Ovary (tissue), 9 donors: ENCODE data around the gene ARMC7. TPM values are rescaled to one million over a fixed set of nuclear protein-coding genes. Genes with fewer than 3 reads are reported as not detected.

Source experiments
- DNase-seq, 5 donors: peaks; one replicate each; pipeline ENCODE4 v3.0.0-alpha.2; 2019 to 2020
- H3K27ac ChIP-seq, 2 donors: fragments of 200-600 bp; one replicate each; pipeline versions ENCODE4 v1.5.1 to v1.8.0; 2019 to 2022
- H3K27me3 ChIP-seq: fragments of 200-600 bp; one replicate; pipeline ENCODE4 v1.8.0; 2022
- H3K36me3 ChIP-seq: fragments of 200-600 bp; sonication (generic); one replicate; pipeline ENCODE4 v1.5.1; 2019
- H3K4me1 ChIP-seq: one replicate; pipeline ENCODE4 v1.8.1; 2013; ENCODE audit warnings: mild to moderate bottlenecking, moderate library complexity; ENCODE audit not compliant: insufficient read depth
- H3K4me3 ChIP-seq: fragments of 200-600 bp; sonication (generic); one replicate; pipeline ENCODE4 v1.5.1; 2017
- H3K9me3 ChIP-seq, 2 donors: fragments of 200-600 bp in 1 of 2; sonication (generic) in 1 of 2; one replicate each; pipeline versions ENCODE4 v1.5.1 to v1.8.1; 2013 to 2019; ENCODE audit warnings: mild to moderate bottlenecking in 1 of 2, moderate library complexity in 1 of 2
- EP300 ChIP-seq: sonication (generic); formaldehyde crosslinking; IDR thresholded peaks from one replicate; pipeline ENCODE4 v1.6.1; 2017; ENCODE audit warnings: antibody characterized with exemption
- POLR2A ChIP-seq: fragments of 450-650 bp; IDR thresholded peaks from one replicate; pipeline ENCODE4 v1.6.1; 2017; ENCODE audit warnings: antibody characterized with exemption, mild to moderate bottlenecking, moderate library complexity
- WGBS, 3 donors: extraction: QIAGEN DNeasy Blood & Tissue Kit in 1 of 3; methylation state at CpG; one replicate each; pipeline versions ENCODE4 v1.1.5 to v1.1.7; 2013 to 2017; 5-methylcytosine and 5-hydroxymethylcytosine counted together
- intact Hi-C, 4 donors: fragments of 100-400 bp; cut with DNase I; formaldehyde crosslinking; loops; one replicate each; pipeline versions ENCODE4 v1.11.0 to v1.15.1; 2022 to 2023
- polyA plus RNA-seq, 2 donors: library from polyadenylated mRNA; stranded (reverse); fragments of 200-250 nt in 1 of 2; fragments of 350-450 nt in 1 of 2; fragmentation: Illumina TruSeq in 1 of 2; extraction: RNeasy Lipid Tissue Mini Kit (QIAGEN cat#74804) in 1 of 2; gene quantifications; one replicate each; pipeline ENCODE4 v1.2.3, GENCODE V29; 2013 to 2014
- total RNA-seq, 7 donors: library from RNA; depleted of rRNA in 2 of 7; stranded (reverse); fragments of >200 nt in 2 of 7; fragmentation: NEBNext Ultra II Directional in 3 of 7; extraction: Animal tissue kit (Norgen Biotek cat#: 25700) in 3 of 7; gene quantifications; one replicate each; pipeline versions ENCODE4 v1.1.0 to v1.2.4, GENCODE V29; 2016 to 2023
- TF ChIP-seq, protein P1 (sequence below), 3 donors: fragments of 450-650 bp in 2 of 3; fragments of 200-600 bp in 1 of 3; IDR thresholded peaks; one replicate each; pipeline versions ENCODE4 v1.5.1 to v1.8.0; 2016 to 2022; ENCODE audit warnings: antibody characterized with exemption in 3 of 3, mild to moderate bottlenecking in 1 of 3
- donor health status: DM: no; HTN: no; CAD: no; lungs with moderate emphysema.
- donor health status: DM: no; HTN: no; CAD: no.
- donor health status: Bipolar disorder and iron deficiency.
- donor health status: DM: yes; HTN: yes; CAD: no.
- donor health status: DM: no; HTN: no; CAD: no.
- donor health status: DM: yes; HTN: yes; CAD: no.

Gene ARMC7
- total and polyA plus RNA-seq, 9 donors: 4.6 to 10.5 (median 5.7) TPM

GRCh38 chr17:75147878-75148546, 38.2 kb downstream of the ARMC7 start:
- DNase-seq: no peak
- Histone ChIP-seq H3K9me3 (no peaks in the 10 kb centered on the region), H3K4me3 (no peak overlapping the region), H3K36me3 (no peaks in the 10 kb centered on the region), H3K4me1 (no peaks in the 10 kb centered on the region), H3K27me3 (no peaks in the 10 kb centered on the region), H3K27ac (no peak overlapping the region)
- intact Hi-C loops: no loop called here
- TF ChIP-seq POLR2A (no peak), EP300 (no peak)
- TF ChIP-seq, protein P1, sequence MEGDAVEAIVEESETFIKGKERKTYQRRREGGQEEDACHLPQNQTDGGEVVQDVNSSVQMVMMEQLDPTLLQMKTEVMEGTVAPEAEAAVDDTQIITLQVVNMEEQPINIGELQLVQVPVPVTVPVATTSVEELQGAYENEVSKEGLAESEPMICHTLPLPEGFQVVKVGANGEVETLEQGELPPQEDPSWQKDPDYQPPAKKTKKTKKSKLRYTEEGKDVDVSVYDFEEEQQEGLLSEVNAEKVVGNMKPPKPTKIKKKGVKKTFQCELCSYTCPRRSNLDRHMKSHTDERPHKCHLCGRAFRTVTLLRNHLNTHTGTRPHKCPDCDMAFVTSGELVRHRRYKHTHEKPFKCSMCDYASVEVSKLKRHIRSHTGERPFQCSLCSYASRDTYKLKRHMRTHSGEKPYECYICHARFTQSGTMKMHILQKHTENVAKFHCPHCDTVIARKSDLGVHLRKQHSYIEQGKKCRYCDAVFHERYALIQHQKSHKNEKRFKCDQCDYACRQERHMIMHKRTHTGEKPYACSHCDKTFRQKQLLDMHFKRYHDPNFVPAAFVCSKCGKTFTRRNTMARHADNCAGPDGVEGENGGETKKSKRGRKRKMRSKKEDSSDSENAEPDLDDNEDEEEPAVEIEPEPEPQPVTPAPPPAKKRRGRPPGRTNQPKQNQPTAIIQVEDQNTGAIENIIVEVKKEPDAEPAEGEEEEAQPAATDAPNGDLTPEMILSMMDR (IDR thresholded peaks at IDR 0.05): no peak
- WGBS, 3 donors: 75 to 86% (median 75%) methylated on average over 6 of the region's 6 CpGs

DNA sequence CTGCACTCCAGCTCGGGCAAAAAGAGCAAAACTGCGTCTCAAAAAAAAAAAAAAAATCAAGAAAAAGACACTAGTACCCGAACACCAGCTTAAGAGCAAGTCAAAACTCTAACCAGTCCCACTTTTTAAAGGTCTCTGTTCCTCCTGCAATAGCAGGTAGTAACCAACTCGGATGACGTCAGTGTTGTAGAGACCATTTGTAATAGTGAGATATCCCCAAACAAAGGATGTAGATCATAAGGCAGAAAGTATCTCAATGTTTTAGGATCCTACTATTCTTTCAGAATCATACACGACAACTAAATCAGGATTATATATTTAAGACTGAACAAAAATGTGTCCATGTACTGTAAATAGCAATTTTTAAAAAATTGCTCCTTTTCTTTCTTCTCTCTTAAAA, 42.2 kb downstream of the ARMC7 start:
- Histone ChIP-seq H3K4me1 (peaks cover 1% of the 10 kb centered on the region), H3K36me3 (no peaks in the 10 kb centered on the region), H3K4me3 (no peak overlapping the region), H3K9me3 (no peaks in the 10 kb centered on the region), H3K27ac (no peak overlapping the region), H3K27me3 (no peaks in the 10 kb centered on the region)
- WGBS, 3 donors: 88 to 91% (median 90%) methylated on average over 6 of the region's 6 CpGs
- DNase-seq: no peak
- TF ChIP-seq EP300: no peak
- TF ChIP-seq POLR2A: no peak
- TF ChIP-seq, protein P1 (IDR thresholded peaks at IDR 0.05): no peak
- intact Hi-C loops: no loop called here

- intact Hi-C loops: no loop called here
- Histone ChIP-seq H3K4me1 (peaks cover 1% of the 10 kb centered on the region), H3K27ac (no peak overlapping the region), H3K4me3 (no peak overlapping the region), H3K9me3 (no peaks in the 10 kb centered on the region), H3K27me3 (no peaks in the 10 kb centered on the region), H3K36me3 (no peaks in the 10 kb centered on the region)
- 88 to 92% (median 89%) methylated on average over 6 of the region's 6 CpGs for WGBS, 3 donors
- no peak for DNase-seq
- TF ChIP-seq EP300: no peak
- TF ChIP-seq, protein P1 (IDR thresholded peaks at IDR 0.05): no peak
- no peak for TF ChIP-seq POLR2A
Measured at GRCh38 chr17:75152523-75152921, 42.8 kb downstream of the ARMC7 start.

DNA sequence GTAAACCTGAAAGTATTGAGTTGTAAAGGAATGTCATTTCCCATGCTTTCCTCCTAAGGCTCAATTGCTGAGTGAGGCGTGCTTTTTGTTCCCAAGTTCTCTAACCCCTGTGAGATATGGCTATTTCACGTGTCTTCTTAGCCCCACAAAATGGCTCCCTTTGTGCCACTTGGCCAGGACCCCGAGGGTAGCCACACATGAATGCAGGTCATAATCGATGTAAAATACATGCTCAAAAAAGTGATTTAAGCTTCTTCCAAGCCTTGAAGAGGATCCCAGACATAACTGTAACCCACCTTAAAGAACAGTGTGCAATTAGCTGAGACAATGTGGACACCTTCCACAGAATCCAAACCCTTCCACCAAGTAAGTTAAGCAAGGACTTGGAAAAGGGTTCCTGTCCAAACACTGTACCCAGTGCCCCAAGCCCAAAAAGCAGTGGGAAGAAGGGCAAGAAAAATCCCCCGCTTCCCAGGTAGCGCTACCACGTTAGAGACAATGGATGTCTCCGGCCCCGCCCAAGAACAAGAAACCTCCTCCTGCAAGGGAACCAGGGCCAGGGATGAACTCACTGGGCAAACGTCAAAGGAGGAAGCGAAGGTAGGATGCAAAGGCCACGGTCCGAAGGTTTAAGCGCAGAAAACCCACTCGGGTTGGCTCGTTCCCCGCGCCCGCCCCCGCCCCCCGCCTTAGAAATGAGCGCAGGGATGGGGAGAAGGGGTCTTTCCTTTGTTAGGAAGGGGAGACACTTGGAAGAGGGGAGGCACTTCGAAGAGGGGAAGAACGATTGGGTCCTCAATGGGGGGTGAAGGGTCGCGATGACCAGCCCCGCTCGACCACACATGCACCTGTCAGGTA, 43.4 kb downstream of the ARMC7 start:
- Histone ChIP-seq H3K27ac (no peak overlapping the region), H3K9me3 (no peaks in the 10 kb centered on the region), H3K27me3 (no peaks in the 10 kb centered on the region), H3K4me3 (peak overlapping the region; percentile 92), H3K4me1 (peaks cover 1% of the 10 kb centered on the region), H3K36me3 (no peaks in the 10 kb centered on the region)
- intact Hi-C loops: no loop called here
- TF ChIP-seq POLR2A: no peak
- WGBS, 3 donors: 5 to 6% (median 6%) methylated on average over 28 of the region's 28 CpGs
- peak in 1 of 5 donors; percentile 24 for DNase-seq

DNA sequence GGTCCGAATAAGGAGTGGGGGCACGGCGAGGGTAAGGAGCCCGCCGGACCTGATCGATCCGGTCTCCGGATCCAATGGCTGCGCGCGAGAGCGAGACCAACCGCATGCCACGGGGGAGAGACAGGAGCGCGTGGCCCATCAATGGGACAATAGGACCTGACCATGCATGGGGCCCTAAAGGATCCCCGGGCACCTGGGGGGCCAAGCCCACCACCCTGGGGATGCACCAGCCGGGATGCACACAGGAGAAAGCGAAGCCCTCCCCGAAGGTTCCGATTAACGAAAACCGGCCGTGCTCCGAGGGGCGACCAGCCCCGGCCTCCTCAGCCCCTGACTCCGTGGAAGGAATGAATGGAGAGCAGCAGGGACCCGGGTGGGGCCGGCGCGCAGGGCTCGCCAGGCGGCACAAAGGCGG, 44.0 kb downstream of the ARMC7 start:
- WGBS, 3 donors: 0 to 1% (median 0%) methylated on average over 19 to 35 of the region's 35 CpGs
- no peaks in the 10 kb centered on the region for H3K27me3 ChIP-seq
- H3K27ac ChIP-seq: no peak overlapping the region
- H3K4me3 ChIP-seq: peak overlapping the region; percentile 92
- peaks cover 1% of the 10 kb centered on the region for H3K4me1 ChIP-seq
- H3K36me3 ChIP-seq: no peaks in the 10 kb centered on the region
- TF ChIP-seq, protein P1 (IDR thresholded peaks at IDR 0.05): no peak
- TF ChIP-seq EP300 (no peak), POLR2A (no peak)
- H3K9me3 ChIP-seq: no peaks in the 10 kb centered on the region
- DNase-seq: peak in 1 of 5 donors; percentile 39
- intact Hi-C loops: no loop called here
